GM12878 (cell line): ENCODE data around the gene ACAT2. TPM values are rescaled to one million over a fixed set of nuclear protein-coding genes. Genes with fewer than 3 reads are reported as not detected.

Experiments used
- ATAC-seq: fragments of 200-7000 bp; cut with Tn5 transposase; 3 replicates; pipeline ENCODE4 v1.9.1; 2020; ENCODE audit warnings: mild to moderate bottlenecking, moderate library complexity
- BruUV-seq: library from RNA; stranded (reverse); fragments of 400-500 nt; replicated peaks from 2 replicates; lab custom pipeline; 2021; lab: Mats Ljungman, UMichigan
- CTCF ChIA-PET: fragments of 300-600 bp; sonication (Branson Sonifier 250); formaldehyde crosslinking; extraction: SDS; loops from one replicate; lab custom pipeline; 2021; ENCODE audit warnings: inconsistent platforms; lab: Yijun Ruan, JAX
- POLR2A ChIA-PET: fragments of 350-600 bp; formaldehyde crosslinking; extraction: SDS; loops from one replicate; lab custom pipeline; 2021; ENCODE audit warnings: inconsistent platforms; lab: Charles Lee
- RAD21 ChIA-PET: fragments of 300-600 bp; sonication (Branson Sonifier 250); formaldehyde crosslinking; loops from one replicate; lab custom pipeline; 2023; ENCODE audit warnings: antibody characterized with exemption; ENCODE audit not compliant: unreplicated experiment; lab: Charles Lee
- SMC1A ChIA-PET: fragments of 300-600 bp; sonication (Branson Sonifier 250); formaldehyde crosslinking; loops from one replicate; lab custom pipeline; 2023; ENCODE audit not compliant: unreplicated experiment, uncharacterized antibody; lab: Charles Lee
- DNase-seq: peaks from one replicate; pipeline ENCODE4 v3.0.0-alpha.2; 2011; ENCODE audit warnings: low read depth, low spot score
- FAIRE-seq: peaks from 3 replicates; lab custom pipeline; 2011; peaks lifted over from hg19 to GRCh38; lab: Jason Lieb, UNC
- H2AFZ ChIP-seq: 2 replicates; pipeline ENCODE4 v1.6.0; 2011; ENCODE audit warnings: low read depth, low read length, control low read depth; ENCODE audit not compliant: control insufficient read depth
- H3K27ac ChIP-seq: 2 replicates; pipeline ENCODE4 v1.5.1; 2011; ENCODE audit warnings: control low read depth; ENCODE audit not compliant: control insufficient read depth, insufficient read depth
- H3K27me3 ChIP-seq, 2 experiments: replicated peaks in 1 of 2; 2 replicates each; pipeline versions ENCODE4 v1.6.0 to v1.6.1; 2011; ENCODE audit warnings: low read length in 1 of 2; ENCODE audit not compliant: control insufficient read depth in 2 of 2, insufficient read depth in 2 of 2
- H3K36me3 ChIP-seq, 2 experiments: 2 replicates each; pipeline ENCODE4 v1.5.1; 2011; ENCODE audit warnings: low read length in 1 of 2; ENCODE audit not compliant: control insufficient read depth in 2 of 2, insufficient read depth in 2 of 2
- H3K4me1 ChIP-seq: 2 replicates; pipeline ENCODE4 v1.6.1; 2011; ENCODE audit warnings: mild to moderate bottlenecking, low read length, moderate library complexity, mixed read lengths; ENCODE audit not compliant: control insufficient read depth, insufficient read depth
- H3K4me2 ChIP-seq: 2 replicates; pipeline ENCODE4 v1.6.0; 2011; ENCODE audit warnings: control low read depth; ENCODE audit not compliant: control insufficient read depth, insufficient read depth
- H3K4me3 ChIP-seq: fragments of 200-600 bp; sonication (generic); 2 replicates; pipeline ENCODE4 v1.5.1; 2016
- H3K79me2 ChIP-seq: 2 replicates; pipeline ENCODE4 v1.6.0; 2011; ENCODE audit warnings: low read length; ENCODE audit not compliant: control insufficient read depth, insufficient read depth
- H3K9ac ChIP-seq: 2 replicates; pipeline ENCODE4 v1.8.0; 2011; ENCODE audit warnings: low read length, control low read depth, mixed read lengths; ENCODE audit not compliant: control insufficient read depth, insufficient read depth
- H3K9me3 ChIP-seq: replicated peaks from 3 replicates; pipeline ENCODE4 v1.5.1; 2011; ENCODE audit warnings: mild to moderate bottlenecking, low read length; ENCODE audit not compliant: control insufficient read depth, insufficient read depth
- H4K20me1 ChIP-seq: 2 replicates; pipeline ENCODE4 v1.6.0; 2011; ENCODE audit not compliant: control insufficient read depth, insufficient read depth
- ASH2L ChIP-seq: fragments of 300-600, 200-600 bp; sonication (generic); IDR thresholded peaks from 2 replicates; pipeline ENCODE4 v1.6.1; 2017; ENCODE audit warnings: low read depth, mild to moderate bottlenecking, borderline replicate concordance
- BHLHE40 ChIP-seq, 2 experiments: fragments of 450-650 bp in 1 of 2; IDR thresholded peaks; 2 replicates each; pipeline ENCODE4 v1.6.1; 2011 to 2017; ENCODE audit warnings: low read depth in 2 of 2, borderline replicate concordance in 1 of 2, improper control_type of control experiment in 1 of 2, low read length in 1 of 2, mild to moderate bottlenecking in 1 of 2
- DPF2 ChIP-seq: fragments of 450-650 bp; IDR thresholded peaks from 2 replicates; pipeline ENCODE4 v1.6.1; 2017; ENCODE audit warnings: mild to moderate bottlenecking
- EED ChIP-seq: sonication (generic); IDR thresholded peaks from 2 replicates; pipeline ENCODE4 v1.6.1; 2016; ENCODE audit warnings: antibody characterized with exemption, low read depth
- FOXM1 ChIP-seq: IDR thresholded peaks from 2 replicates; pipeline ENCODE4 v1.6.1; 2012; ENCODE audit warnings: low read depth, mild to moderate bottlenecking, inconsistent platforms, low read length, moderate library complexity
- LARP7 ChIP-seq: fragments of 450-650 bp; IDR thresholded peaks from 2 replicates; pipeline ENCODE4 v1.6.1; 2017; ENCODE audit warnings: mild to moderate bottlenecking
- MXI1 ChIP-seq: fragments of 150-350 bp; IDR thresholded peaks from 2 replicates; pipeline ENCODE4 v1.6.1; 2011; ENCODE audit warnings: low read depth, mild to moderate bottlenecking, inconsistent platforms, low read length, improper control_type of control experiment
- MYC ChIP-seq: IDR thresholded peaks from 2 replicates; pipeline ENCODE4 v1.6.1; 2011; ENCODE audit warnings: mild to moderate bottlenecking, low read length, moderate library complexity, inconsistent platforms; ENCODE audit not compliant: insufficient read depth, insufficient replicate concordance, insufficient read length, severe bottlenecking
- PML ChIP-seq: IDR thresholded peaks from 2 replicates; pipeline ENCODE4 v1.6.1; 2012; ENCODE audit warnings: low read length, inconsistent platforms
- SREBF1 ChIP-seq: IDR thresholded peaks from 2 replicates; pipeline ENCODE4 v1.6.1; 2012; ENCODE audit warnings: mild to moderate bottlenecking, low read length
- TARDBP ChIP-seq: IDR thresholded peaks from 2 replicates; pipeline ENCODE4 v1.6.1; 2016; ENCODE audit warnings: borderline replicate concordance
- WGBS: methylation state at CpG from one replicate; pipeline ENCODE4 v1.1.6; 2016; ENCODE audit warnings: low lambda C conversion rate; ENCODE audit not compliant: insufficient replicate concordance, insufficient coverage; ENCODE audit errors: missing lambda C conversion rate; 5-methylcytosine and 5-hydroxymethylcytosine counted together
- in situ Hi-C: fragments of 300-500 bp; cut with MboI; formaldehyde crosslinking; loops from 9 replicates; pipeline ENCODE4 v1.14.3; 2018; ENCODE audit warnings: mixed read lengths
- intact Hi-C: fragments of 100-400 bp; cut with micrococcal nuclease; formaldehyde crosslinking; loops from one replicate; pipeline ENCODE4 v1.14.2; 2022; ENCODE audit not compliant: unreplicated experiment
- polyA plus RNA-seq, 11 experiments: library from polyadenylated mRNA; depleted of rRNA in 4 of 11; unstranded in 6 of 11; stranded (reverse) in 5 of 11; fragments of >200 nt; fragmentation: Nextera tagmentation in 4 of 11; fragmentation: Illumina TruSeq in 1 of 11; extraction: Ambion mirVana in 4 of 11; extraction: Trizol in 1 of 11; gene quantifications; 1 replicate in 1 of 11; 2 replicates in 10 of 11; pipeline versions ENCODE4 v1.2.1 to v1.2.3, GENCODE V29; 2011 to 2016; ENCODE audit warnings: inconsistent platforms in 2 of 11, missing spikeins in 2 of 11, low read depth in 1 of 11
- total RNA-seq, 4 experiments: library from RNA; depleted of rRNA in 3 of 4; stranded (reverse); fragments of >200 nt in 3 of 4; fragmentation: Illumina TruSeq in 1 of 4; extraction: Trizol in 1 of 4; gene quantifications; 2 replicates each; pipeline versions ENCODE4 v1.2.1 to v1.2.3, GENCODE V29; 2013 to 2021

The ACAT2 gene
- total and polyA plus RNA-seq, 10 of the 15 experiments (the other 5 are each of a cell fraction or from before 2014, with no cell fraction given) = 87.9 to 257 (median 132) TPM

DNA sequence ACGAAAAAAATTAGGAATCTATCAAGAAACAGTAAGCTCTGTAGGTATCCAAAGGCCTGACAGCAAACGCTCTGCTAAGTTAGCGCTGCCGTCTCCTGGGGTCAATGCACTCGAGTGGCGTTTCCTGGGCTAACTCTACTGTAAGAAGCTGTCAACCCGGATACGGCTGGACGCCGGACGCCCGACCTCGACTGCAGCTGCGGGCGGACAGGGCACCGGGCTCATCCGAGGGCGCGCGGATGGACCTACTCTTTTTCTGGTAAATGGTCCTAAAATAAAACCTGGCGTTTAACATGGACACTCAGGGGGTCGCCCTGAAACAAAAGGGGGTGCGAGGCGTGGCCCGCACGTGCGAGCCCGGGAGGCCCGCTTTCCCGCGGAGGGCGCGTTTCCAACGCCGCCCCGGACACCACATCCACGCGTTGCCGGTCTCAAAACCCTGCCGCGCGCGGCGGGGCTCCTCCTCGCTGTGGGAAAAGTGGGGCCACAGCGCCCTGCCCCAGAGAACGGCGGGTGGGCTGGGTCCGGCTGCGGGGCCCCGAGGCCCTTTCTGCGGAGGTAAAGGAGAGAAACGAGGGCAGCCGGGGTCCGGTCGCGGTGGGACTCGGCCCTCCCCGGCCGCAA is 27.0 kb downstream of the ACAT2 start:
- SMC1A ChIA-PET = interaction anchor here (0.6 to 8.4 kb wide), 6 partner anchors 10 to 193 kb away, joined by 3 to 108 read pairs (median 4); partner anchors contain the start of gene WTAP
- POLR2A ChIA-PET = interaction anchor here (0.7 to 5.3 kb wide), 8 partner anchors 10 to 189 kb away, joined by 3 to 85 read pairs (median 6); partner anchors contain the start of genes ACAT2 and WTAP
- in situ Hi-C loops (no loop called here), intact Hi-C loops (loop anchor here (1.0 to 5.0 kb wide), 5 partner anchors 27 to 183 kb away; partner anchors contain the start of genes ACAT2, SOD2 and WTAP)
- BruUV-seq = TSS peak; percentile 59
- Histone ChIP-seq H3K4me2 (peak overlapping the region; percentile 67), H3K4me1 (no peaks in the 10 kb centered on the region; the same call in 1 of the 2 replicates), H3K36me3 (peaks cover 0 to 9% of the 10 kb centered on the region in 2 experiments; a peak in 2 of 4 replicates), H3K9ac (peak overlapping the region; percentile 88), H3K27ac (peak overlapping the region; percentile 80), H3K4me3 (peak overlapping the region; percentile 90), H4K20me1 (no peaks in the 10 kb centered on the region), H3K79me2 (peaks cover 87% of the 10 kb centered on the region), H3K9me3 (no peaks in the 10 kb centered on the region), H2AFZ (peak overlapping the region; percentile 57), H3K27me3 (no peaks in the 10 kb centered on the region)
- DNase-seq (no peak), FAIRE-seq (no peak), ATAC-seq (peak; percentile 32)
- CTCF ChIA-PET = interaction anchor here (0.9 to 4.7 kb wide), 6 partner anchors 27 to 682 kb away, joined by 3 to 46 read pairs (median 4); partner anchors contain the start of genes ACAT2, SOD2 and WTAP
- RAD21 ChIA-PET = interaction anchor here (0.9 to 5.5 kb wide), 8 partner anchors 27 to 188 kb away, joined by 3 to 52 read pairs (median 5); partner anchors contain the start of genes ACAT2 and WTAP
- 2% methylated on average over 51 of the region's 60 CpGs for WGBS
- no peak for TF ChIP-seq ASH2L
- TF ChIP-seq DPF2 = 0 out of 2 replicates have a peak, but pooled peaks have one; percentile 39
- no peak for TF ChIP-seq TARDBP
- TF ChIP-seq BHLHE40 (IDR thresholded peaks at IDR 0.05; ENCODE audit: borderline replicate concordance in 1 of 2, low read depth in 2 of 2, low read length in 1 of 2) = peak; percentile 86 to 94
- peak; percentile 60 for TF ChIP-seq MYC
- TF ChIP-seq FOXM1 = 0 out of 2 replicates have a peak, but pooled peaks have one; percentile 9
- TF ChIP-seq PML = 0 out of 2 replicates have a peak, but pooled peaks have one; percentile 16
- TF ChIP-seq MXI1 = peak; percentile 12; the same call in 1 of the 2 replicates
- TF ChIP-seq SREBF1 = no peak
- no peak for TF ChIP-seq EED
- TF ChIP-seq LARP7 = peak; percentile 85; the same call in 1 of the 2 replicates
